Memory B cell (primary cell): Measurements from ENCODE around the gene HMGCR.
"Not testable (repeated sequence)": the region's sequence is repeated elsewhere in the genome, so short reads cannot be mapped to it uniquely, and the experiment has no call there.

Experiments
- ATAC-seq: fragments of 150-1000 bp; cut with Tn5 transposase; 2 replicates; pipeline ENCODE4 v1.10.0; 2021; ENCODE audit warnings: low read depth, mild to moderate bottlenecking, moderate library complexity
- DNase-seq, 2 donors: peaks; one replicate each; pipeline ENCODE4 v3.0.0; 2022; ENCODE audit warnings: low spot score in 2 of 2
- H3K27ac Mint-ChIP-seq: one replicate; pipeline ENCODE4 v1.8.0; 2022; ENCODE audit warnings: mild to moderate bottlenecking, moderate library complexity, mixed read lengths
- H3K27me3 Mint-ChIP-seq: one replicate; pipeline ENCODE4 v1.8.0; 2022; ENCODE audit warnings: mixed read lengths
- H3K36me3 Mint-ChIP-seq: one replicate; pipeline ENCODE4 v1.8.0; 2022; ENCODE audit warnings: mild to moderate bottlenecking, mixed read lengths
- H3K4me1 Mint-ChIP-seq: one replicate; pipeline ENCODE4 v1.8.0; 2022; ENCODE audit warnings: mixed read lengths
- H3K4me3 Mint-ChIP-seq: one replicate; pipeline ENCODE4 v1.8.0; 2022; ENCODE audit warnings: mild to moderate bottlenecking, moderate library complexity, mixed read lengths
- H3K9me3 Mint-ChIP-seq: one replicate; pipeline ENCODE4 v1.8.0; 2022; ENCODE audit warnings: mixed read lengths

Gene HMGCR

GRCh38 chr5:75336615-75337336 lies at the start of gene HMGCR:
Gene HMGCR (plus strand): TSS chr5:75337220. CDS start chr5:75342606, 5,386 bp downstream.
- Mint-ChIP-seq H3K27ac (no peak within 1 kb of the TSS), H3K36me3 (no peaks in the 10 kb centered on the region), H3K4me1 (peaks cover 20% of the 10 kb centered on the region)

GRCh38 chr5:75291844-75292243 lies 45.2 kb upstream of the HMGCR start:
- not testable (repeated sequence) for H3K36me3 Mint-ChIP-seq, ATAC-seq

More at GRCh38 chr5:75336615-75337336, at the start of gene HMGCR:
- DNase-seq: peak; percentile 86 to 92
- peak; percentile 91 for ATAC-seq
- H3K9me3 Mint-ChIP-seq: no peaks in the 10 kb centered on the region
- H3K27me3 Mint-ChIP-seq: no peaks in the 10 kb centered on the region
- H3K4me3 Mint-ChIP-seq: no peak within 1 kb of the TSS

GRCh38 chr5:75300084-75300483 lies 36.9 kb upstream of the HMGCR start:
- ATAC-seq: no peak
- Mint-ChIP-seq H3K4me1 (no peaks in the 10 kb centered on the region), H3K9me3 (peaks cover 2% of the 10 kb centered on the region), H3K4me3 (no peak overlapping the region), H3K27me3 (no peaks in the 10 kb centered on the region), H3K36me3 (peaks cover 3% of the 10 kb centered on the region), H3K27ac (no peak overlapping the region)
- DNase-seq: no peak

More at GRCh38 chr5:75291844-75292243, 45.2 kb upstream of the HMGCR start:
- DNase-seq, H3K9me3 Mint-ChIP-seq, H3K27ac Mint-ChIP-seq, H3K4me1 Mint-ChIP-seq, H3K4me3 Mint-ChIP-seq, H3K27me3 Mint-ChIP-seq: not testable (repeated sequence)

- Mint-ChIP-seq H3K36me3 (peaks cover 3% of the 10 kb centered on the region), H3K4me3 (no peak overlapping the region), H3K27ac (no peak overlapping the region), H3K4me1 (no peaks in the 10 kb centered on the region), H3K9me3 (peaks cover 2% of the 10 kb centered on the region), H3K27me3 (peaks cover 1% of the 10 kb centered on the region)
- no peak for DNase-seq
- ATAC-seq: no peak
Observed at GRCh38 chr5:75303419-75303818, 33.6 kb upstream of the HMGCR start.

GRCh38 chr5:75304486-75304885 lies 32.5 kb upstream of the HMGCR start:
- not testable (repeated sequence) for H3K27me3 Mint-ChIP-seq, DNase-seq, H3K4me3 Mint-ChIP-seq, H3K9me3 Mint-ChIP-seq, H3K36me3 Mint-ChIP-seq, ATAC-seq, H3K4me1 Mint-ChIP-seq, H3K27ac Mint-ChIP-seq

GRCh38 chr5:75306746-75307145 lies 30.3 kb upstream of the HMGCR start:
- peaks cover 6% of the 10 kb centered on the region for H3K27me3 Mint-ChIP-seq
- no peak overlapping the region for H3K27ac Mint-ChIP-seq
- DNase-seq (no peak), ATAC-seq (no peak)
- H3K4me3 Mint-ChIP-seq: no peak overlapping the region
- H3K4me1 Mint-ChIP-seq: no peaks in the 10 kb centered on the region
- H3K9me3 Mint-ChIP-seq: no peaks in the 10 kb centered on the region
- no peaks in the 10 kb centered on the region for H3K36me3 Mint-ChIP-seq

- no peak overlapping the region for H3K4me3 Mint-ChIP-seq
- peaks cover 6% of the 10 kb centered on the region for H3K27me3 Mint-ChIP-seq
- no peaks in the 10 kb centered on the region for H3K9me3 Mint-ChIP-seq
- no peak for DNase-seq
- H3K36me3 Mint-ChIP-seq: no peaks in the 10 kb centered on the region
- no peak for ATAC-seq
- H3K27ac Mint-ChIP-seq: no peak overlapping the region
- H3K4me1 Mint-ChIP-seq: no peaks in the 10 kb centered on the region
Observed at GRCh38 chr5:75310212-75310611, 26.8 kb upstream of the HMGCR start.

- not testable (repeated sequence) for DNase-seq, H3K9me3 Mint-ChIP-seq, H3K4me1 Mint-ChIP-seq, H3K4me3 Mint-ChIP-seq, H3K36me3 Mint-ChIP-seq, H3K27ac Mint-ChIP-seq, H3K27me3 Mint-ChIP-seq
- peak; percentile 56 for ATAC-seq
Observed at GRCh38 chr5:75319148-75319547, 17.9 kb upstream of the HMGCR start.

- Mint-ChIP-seq H3K9me3 (no peaks in the 10 kb centered on the region), H3K4me1 (no peaks in the 10 kb centered on the region), H3K27me3 (peaks cover 3% of the 10 kb centered on the region), H3K27ac (no peak overlapping the region), H3K36me3 (no peaks in the 10 kb centered on the region), H3K4me3 (no peak overlapping the region)
- ATAC-seq: no peak
- DNase-seq: no peak
Observed at GRCh38 chr5:75319638-75320037, 17.4 kb upstream of the HMGCR start.

- H3K4me3 Mint-ChIP-seq: no peak overlapping the region
- H3K27ac Mint-ChIP-seq: no peak overlapping the region
- no peaks in the 10 kb centered on the region for H3K4me1 Mint-ChIP-seq
- no peaks in the 10 kb centered on the region for H3K36me3 Mint-ChIP-seq
- H3K27me3 Mint-ChIP-seq: peaks cover 3% of the 10 kb centered on the region
- DNase-seq: no peak
- no peak for ATAC-seq
- H3K9me3 Mint-ChIP-seq: no peaks in the 10 kb centered on the region
Observed at GRCh38 chr5:75320371-75320770, 16.6 kb upstream of the HMGCR start.

GRCh38 chr5:75322066-75322465 lies 15.0 kb upstream of the HMGCR start:
- Mint-ChIP-seq H3K36me3 (no peaks in the 10 kb centered on the region), H3K27ac (no peak overlapping the region), H3K27me3 (peaks cover 3% of the 10 kb centered on the region), H3K4me3 (no peak overlapping the region), H3K4me1 (no peaks in the 10 kb centered on the region), H3K9me3 (no peaks in the 10 kb centered on the region)
- DNase-seq: no peak
- no peak for ATAC-seq

- Mint-ChIP-seq H3K27ac (no peak overlapping the region), H3K4me3 (no peak overlapping the region), H3K9me3 (no peaks in the 10 kb centered on the region), H3K27me3 (peaks cover 3% of the 10 kb centered on the region), H3K36me3 (no peaks in the 10 kb centered on the region), H3K4me1 (no peaks in the 10 kb centered on the region)
- DNase-seq (no peak), ATAC-seq (no peak)
Observed at GRCh38 chr5:75324791-75325190, 12.2 kb upstream of the HMGCR start.

- H3K27ac Mint-ChIP-seq: no peak overlapping the region
- ATAC-seq: no peak
- H3K27me3 Mint-ChIP-seq: peaks cover 3% of the 10 kb centered on the region
Observed at GRCh38 chr5:75325242-75325641, 11.8 kb upstream of the HMGCR start.

GRCh38 chr5:75330404-75330803 lies 6.6 kb upstream of the HMGCR start:
- H3K27ac Mint-ChIP-seq: no peak overlapping the region
- H3K4me3 Mint-ChIP-seq: no peak overlapping the region
- no peaks in the 10 kb centered on the region for H3K27me3 Mint-ChIP-seq
- H3K4me1 Mint-ChIP-seq: no peaks in the 10 kb centered on the region
- DNase-seq (no peak), ATAC-seq (no peak)
- H3K9me3 Mint-ChIP-seq: no peaks in the 10 kb centered on the region
- no peaks in the 10 kb centered on the region for H3K36me3 Mint-ChIP-seq

More at GRCh38 chr5:75325242-75325641, 11.8 kb upstream of the HMGCR start:
- Mint-ChIP-seq H3K4me3 (no peak overlapping the region), H3K36me3 (no peaks in the 10 kb centered on the region), H3K9me3 (no peaks in the 10 kb centered on the region), H3K4me1 (no peaks in the 10 kb centered on the region)
- DNase-seq: no peak
